ENCODE results near the gene CD40LG.

CD40LG gene

DNA sequence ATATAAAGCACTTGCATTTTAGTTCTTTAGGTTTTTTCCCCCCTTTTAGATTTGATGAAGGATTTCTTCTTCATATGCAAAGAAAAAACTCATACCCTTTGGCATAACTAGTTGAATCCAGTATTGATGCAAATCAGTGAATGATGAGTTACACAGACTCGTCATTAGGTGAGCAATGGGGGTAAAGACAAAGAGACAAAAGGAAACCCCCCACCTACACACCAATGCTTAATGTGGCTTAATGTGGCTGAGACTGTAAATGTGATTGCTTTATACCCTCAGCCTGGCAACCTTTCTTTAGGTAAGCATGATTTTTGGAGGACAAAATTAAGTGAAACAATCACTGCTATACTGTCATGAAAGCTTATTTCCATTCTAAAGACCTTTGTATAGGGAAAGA lies 39.5 kb downstream of the CD40LG start:
- Histone ChIP-seq H3K9me2 (replicated peaks; ENCODE audit: low read depth, low read length) (no peaks in the 10 kb centered on the region), H3K4me3 (ENCODE audit: low read length, poor library complexity, severe bottlenecking) (no peak overlapping the region), H3K4me1 (ENCODE audit: insufficient read depth, low read length, poor library complexity, severe bottlenecking) (peaks cover 36% of the 10 kb centered on the region), H3K9me3 (ENCODE audit: insufficient read depth, low read depth, low read length) (no peaks in the 10 kb centered on the region), H3F3A (ENCODE audit: low read depth) (peaks cover 7% of the 10 kb centered on the region; the same call in 1 of the 2 replicates), H4K20me1 (ENCODE audit: insufficient read depth, low read length, poor library complexity, severe bottlenecking) (no peaks in the 10 kb centered on the region), H3K4me2 (ENCODE audit: low read depth, low read length, poor library complexity, severe bottlenecking) (no peak overlapping the region), H3K9ac (ENCODE audit: low read depth, low read length, poor library complexity, severe bottlenecking) (no peak overlapping the region), H3K36me3 (ENCODE audit: insufficient read depth, low read length) (peaks cover 35% of the 10 kb centered on the region; the same call in 1 of the 2 replicates), H3K27me3 (ENCODE audit: insufficient read depth, low read length, poor library complexity, severe bottlenecking) (no peaks in the 10 kb centered on the region), H3K79me2 (ENCODE audit: insufficient read depth, low read length) (no peaks in the 10 kb centered on the region), H2AFZ (ENCODE audit: low read length) (no peak overlapping the region)
- TF ChIP-seq CTCF (conservative IDR thresholded peaks at IDR 0.05; ENCODE audit: low read length) (no peak), EZH2phosphoT487 (IDR thresholded peaks at IDR 0.05; ENCODE audit: borderline replicate concordance) (no peak)

DNA sequence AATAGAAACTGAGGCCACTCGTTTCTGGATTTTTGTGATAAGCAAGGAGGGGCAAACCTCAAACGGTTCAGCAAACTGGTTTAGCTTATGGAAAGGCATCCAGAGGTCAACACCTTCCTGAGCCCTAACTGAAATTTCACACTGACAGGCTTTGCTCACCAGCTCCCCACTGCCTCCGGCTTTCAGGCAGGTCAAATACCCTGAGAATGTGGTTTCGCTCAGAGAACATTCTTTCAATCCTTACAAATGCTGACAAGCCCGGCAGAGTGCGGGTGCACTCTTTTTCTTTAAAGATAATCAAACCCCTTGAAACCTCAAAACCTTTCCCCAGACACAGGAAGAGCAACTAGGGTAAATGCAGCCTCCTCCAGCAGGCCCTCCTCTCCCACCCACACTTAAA lies 41.5 kb downstream of the CD40LG start:
- H4K20me1 ChIP-seq (ENCODE audit: insufficient read depth, low read length, poor library complexity, severe bottlenecking), result no peaks in the 10 kb centered on the region
- H3K9me2 ChIP-seq (replicated peaks; ENCODE audit: low read depth, low read length), result no peaks in the 10 kb centered on the region
- H3K79me2 ChIP-seq (ENCODE audit: insufficient read depth, low read length), result no peaks in the 10 kb centered on the region
- H3K27me3 ChIP-seq (ENCODE audit: insufficient read depth, low read length, poor library complexity, severe bottlenecking), result no peaks in the 10 kb centered on the region
- peak overlapping the region; percentile 47 for H3K4me3 ChIP-seq (ENCODE audit: low read length, poor library complexity, severe bottlenecking)
- H3F3A ChIP-seq (ENCODE audit: low read depth), result peaks cover 7% of the 10 kb centered on the region; the same call in 1 of the 2 replicates
- H2AFZ ChIP-seq (ENCODE audit: low read length), result no peak overlapping the region
- H3K4me2 ChIP-seq (ENCODE audit: low read depth, low read length, poor library complexity, severe bottlenecking), result peak overlapping the region; percentile 69
- TF ChIP-seq EZH2phosphoT487 (IDR thresholded peaks at IDR 0.05; ENCODE audit: borderline replicate concordance) (no peak), CTCF (conservative IDR thresholded peaks at IDR 0.05; ENCODE audit: low read length) (no peak)
- H3K4me1 ChIP-seq (ENCODE audit: insufficient read depth, low read length, poor library complexity, severe bottlenecking), result peaks cover 37% of the 10 kb centered on the region
- H3K9ac ChIP-seq (ENCODE audit: low read depth, low read length, poor library complexity, severe bottlenecking), result peak overlapping the region; percentile 26
- H3K9me3 ChIP-seq (ENCODE audit: insufficient read depth, low read depth, low read length), result no peaks in the 10 kb centered on the region
- peaks cover 25% of the 10 kb centered on the region; the same call in 1 of the 2 replicates for H3K36me3 ChIP-seq (ENCODE audit: insufficient read depth, low read length)

DNA sequence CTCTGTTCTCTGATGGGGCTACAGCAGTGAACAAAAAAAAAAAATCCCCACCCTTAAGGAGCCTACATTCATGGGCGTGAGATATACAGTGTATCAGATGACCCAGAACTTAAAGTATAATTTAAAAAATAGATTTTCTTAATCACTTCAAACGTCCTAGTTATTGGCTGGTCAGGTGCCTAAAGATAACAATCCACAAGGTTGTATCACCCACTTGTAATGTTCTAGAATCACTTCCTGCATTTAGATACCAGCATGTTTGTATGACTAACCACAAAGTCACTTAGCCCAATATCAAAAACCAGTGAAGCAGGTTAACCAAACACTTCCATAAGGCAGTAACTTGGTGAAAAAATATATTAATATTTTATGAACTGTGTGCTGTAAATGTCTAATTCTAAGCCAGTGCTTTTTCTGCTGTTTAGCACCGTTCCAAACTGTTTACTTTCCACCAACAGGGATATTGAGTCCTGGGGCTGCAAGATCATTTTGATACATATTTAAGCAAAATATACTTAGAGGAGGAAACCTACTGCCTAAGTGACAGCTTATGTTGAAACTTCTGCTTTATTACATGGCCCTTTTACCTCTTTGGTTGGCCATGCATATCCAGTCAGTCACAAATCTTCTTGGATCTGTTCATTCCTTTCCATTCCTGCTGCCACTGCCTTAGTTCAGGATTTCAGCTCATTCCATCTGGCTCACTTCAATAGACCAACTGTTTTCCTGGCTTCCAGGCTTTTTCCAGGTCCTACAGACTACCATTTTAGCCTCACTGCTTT lies 43.3 kb downstream of the CD40LG start:
- Histone ChIP-seq H3K9me3 (ENCODE audit: insufficient read depth, low read depth, low read length) (no peaks in the 10 kb centered on the region), H3K36me3 (ENCODE audit: insufficient read depth, low read length) (peaks cover 12% of the 10 kb centered on the region; the same call in 1 of the 2 replicates), H3K4me2 (ENCODE audit: low read depth, low read length, poor library complexity, severe bottlenecking) (peak overlapping the region; percentile 69), H3K9ac (ENCODE audit: low read depth, low read length, poor library complexity, severe bottlenecking) (no peak overlapping the region), H3K79me2 (ENCODE audit: insufficient read depth, low read length) (no peaks in the 10 kb centered on the region), H3K4me3 (ENCODE audit: low read length, poor library complexity, severe bottlenecking) (no peak overlapping the region), H3F3A (ENCODE audit: low read depth) (peaks cover 7% of the 10 kb centered on the region; the same call in 1 of the 2 replicates), H3K4me1 (ENCODE audit: insufficient read depth, low read length, poor library complexity, severe bottlenecking) (peaks cover 37% of the 10 kb centered on the region), H3K27me3 (ENCODE audit: insufficient read depth, low read length, poor library complexity, severe bottlenecking) (no peaks in the 10 kb centered on the region), H4K20me1 (ENCODE audit: insufficient read depth, low read length, poor library complexity, severe bottlenecking) (no peaks in the 10 kb centered on the region), H3K9me2 (replicated peaks; ENCODE audit: low read depth, low read length) (no peaks in the 10 kb centered on the region), H2AFZ (ENCODE audit: low read length) (no peak overlapping the region)
- TF ChIP-seq CTCF (conservative IDR thresholded peaks at IDR 0.05; ENCODE audit: low read length) (no peak), EZH2phosphoT487 (IDR thresholded peaks at IDR 0.05; ENCODE audit: borderline replicate concordance) (peak; percentile 43; the same call in 1 of the 2 replicates)
